Activated CD4-positive, alpha-beta T cell treated with anti-CD3 and anti-CD28 coated beads for 36 hours (primary cell): Measurements from ENCODE around the gene ARMCX2. TPM values are rescaled to one million over a fixed set of nuclear protein-coding genes. Genes with fewer than 3 reads are reported as not detected.

ENCODE experiments used
- ATAC-seq: fragments of 200-7000 bp; cut with Tn5 transposase; one replicate; pipeline ENCODE4 v1.10.0; 2021; ENCODE audit warnings: mild to moderate bottlenecking, moderate library complexity
- CTCF ChIA-PET: fragments of 350-600 bp; sonication (Branson Sonifier 250); formaldehyde crosslinking; loops from one replicate; lab custom pipeline; 2021; ENCODE audit warnings: antibody characterized with exemption; lab: Charles Lee
- POLR2A ChIA-PET: fragments of 350-600 bp; sonication (Branson Sonifier 250); formaldehyde crosslinking; loops from one replicate; lab custom pipeline; 2021; ENCODE audit warnings: antibody characterized with exemption, inconsistent platforms; lab: Charles Lee
- DNase-seq: peaks from one replicate; pipeline ENCODE4 v3.0.0-alpha.2; 2020
- H3K27ac Mint-ChIP-seq: one replicate; pipeline ENCODE4 v1.8.0; 2021; ENCODE audit warnings: mixed read lengths
- H3K27me3 Mint-ChIP-seq: one replicate; pipeline ENCODE4 v1.8.0; 2021; ENCODE audit warnings: mixed read lengths
- H3K36me3 Mint-ChIP-seq: one replicate; pipeline ENCODE4 v1.8.0; 2021; ENCODE audit warnings: low read depth, mixed read lengths
- H3K4me1 Mint-ChIP-seq: one replicate; pipeline ENCODE4 v1.8.0; 2021; ENCODE audit warnings: mixed read lengths
- H3K4me3 Mint-ChIP-seq: one replicate; pipeline ENCODE4 v1.8.0; 2021; ENCODE audit warnings: mild to moderate bottlenecking, moderate library complexity, mixed read lengths
- H3K9me3 Mint-ChIP-seq: one replicate; pipeline ENCODE4 v1.8.0; 2021; ENCODE audit warnings: low read depth, mixed read lengths
- intact Hi-C, 2 experiments: fragments of 100-400 bp; cut with DNase I in 1 of 2; cut with micrococcal nuclease in 1 of 2; formaldehyde crosslinking; loops; one replicate each; pipeline versions ENCODE4 v1.14.2 to v1.15.1; 2022 to 2024; cut with DNase I, micrococcal nuclease
- total RNA-seq, 2 experiments: library from RNA; stranded (reverse); gene quantifications; one replicate each; pipeline ENCODE4 v1.2.3, GENCODE V29; 2021

Gene ARMCX2
- total RNA-seq: 10 to 100 TPM; 11.0 to 13.6 TPM

GRCh38 chrX:101659601-101660063 lies at the start of gene ARMCX2:
TSS of gene ARMCX2 (minus strand) at chrX:101659850. CDS start at chrX:101657588, 2,262 bp downstream.
- peak within 1 kb of the TSS; percentile 47 for H3K27ac Mint-ChIP-seq
- no peaks in the 10 kb centered on the region for H3K36me3 Mint-ChIP-seq
- H3K4me3 Mint-ChIP-seq: peak within 1 kb of the TSS; percentile 77
- peaks cover 22% of the 10 kb centered on the region for H3K4me1 Mint-ChIP-seq
- no peaks in the 10 kb centered on the region for H3K27me3 Mint-ChIP-seq
- peak; percentile 31 for ATAC-seq
- ChIA-PET CTCF (no interaction called here), POLR2A (no interaction called here)
- no peaks in the 10 kb centered on the region for H3K9me3 Mint-ChIP-seq
- intact Hi-C loops: loop anchor here (2.0 to 5.0 kb wide), 2 partner anchors 242 to 253 kb away; partner anchors contain the start of gene GLA (in 1 of the 2)
- DNase-seq: peak; percentile 32

DNA sequence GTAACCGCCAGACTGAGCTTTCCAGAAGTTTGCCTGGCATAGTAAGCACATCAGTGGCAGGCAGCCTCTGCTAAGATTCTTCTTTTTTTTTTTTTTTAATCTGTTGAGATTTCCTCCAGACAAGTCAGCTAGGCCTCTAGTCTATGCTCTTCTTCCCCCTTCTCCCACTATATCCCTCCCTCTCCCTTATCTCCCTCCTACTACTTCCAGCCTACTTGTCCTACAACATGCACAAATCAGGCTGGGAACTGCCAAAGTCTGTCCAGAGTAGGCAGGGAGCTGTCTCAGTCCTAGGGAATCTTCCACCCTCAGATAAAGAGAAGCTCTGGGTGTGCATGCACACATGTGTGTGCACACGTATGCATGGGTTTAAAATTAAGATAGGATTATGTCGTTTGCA lies 49.7 kb upstream of the ARMCX2 start:
- POLR2A ChIA-PET: no interaction called here
- H3K4me3 Mint-ChIP-seq: no peak overlapping the region

DNA sequence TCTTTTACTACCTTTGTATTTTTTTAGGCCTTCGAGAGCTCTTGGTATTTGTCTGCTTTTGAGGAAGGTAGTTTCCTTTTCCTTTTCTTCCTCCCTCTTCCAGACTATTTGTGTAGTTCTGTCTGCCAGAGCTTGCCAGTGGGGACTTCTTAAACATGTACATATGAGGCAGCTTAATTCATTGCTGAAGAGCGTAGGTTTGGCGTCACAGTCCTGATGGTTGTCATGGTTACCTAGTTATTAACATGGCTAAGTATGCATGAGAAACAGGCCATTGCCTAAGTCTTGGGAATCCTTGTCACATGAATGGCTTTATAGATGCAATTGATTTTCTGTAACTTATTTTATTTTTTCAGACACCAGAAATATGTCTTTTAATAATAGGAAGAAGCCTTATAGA lies 48.5 kb upstream of the ARMCX2 start:
- Mint-ChIP-seq H3K27me3 (no peaks in the 10 kb centered on the region), H3K9me3 (no peaks in the 10 kb centered on the region), H3K36me3 (no peaks in the 10 kb centered on the region), H3K27ac (no peak overlapping the region), H3K4me1 (no peaks in the 10 kb centered on the region), H3K4me3 (no peak overlapping the region)
- DNase-seq (no peak), ATAC-seq (no peak)
- CTCF ChIA-PET: no interaction called here
- intact Hi-C loops: no loop called here
- POLR2A ChIA-PET: no interaction called here

More for the DNA sequence above, 49.7 kb upstream of the ARMCX2 start:
- Mint-ChIP-seq H3K27ac (no peak overlapping the region), H3K36me3 (no peaks in the 10 kb centered on the region), H3K4me1 (no peaks in the 10 kb centered on the region), H3K9me3 (no peaks in the 10 kb centered on the region), H3K27me3 (no peaks in the 10 kb centered on the region)
- CTCF ChIA-PET: interaction anchor here (0.6 kb wide), 1 partner anchor 312 kb away, joined by 3 read pairs; no protein-coding TSS in a partner anchor
- DNase-seq (no peak), ATAC-seq (no peak)
- intact Hi-C loops: no loop called here

DNA sequence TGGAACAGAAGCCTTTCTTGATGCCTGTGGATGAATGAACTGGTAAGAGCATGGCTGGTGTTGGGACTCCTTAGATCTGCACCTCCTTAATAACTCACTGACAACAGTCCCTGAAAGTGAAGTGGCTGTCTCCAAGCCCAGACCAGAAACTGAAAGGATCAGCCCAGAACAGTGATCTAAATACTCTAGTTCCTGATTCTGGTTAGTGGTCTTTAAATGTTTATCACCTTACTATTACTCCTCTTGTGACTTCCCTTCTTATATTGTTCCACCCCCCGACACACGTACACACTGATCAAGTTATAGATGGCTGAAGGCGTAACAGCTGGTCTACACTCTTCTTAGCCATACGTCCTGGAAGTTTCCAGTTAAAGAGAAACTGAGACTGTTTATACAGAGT lies 33.8 kb upstream of the ARMCX2 start:
- DNase-seq: no peak
- ChIA-PET POLR2A (no interaction called here), CTCF (interaction anchor here (1.0 kb wide), 1 partner anchor 104 kb away, joined by 3 read pairs; no protein-coding TSS in a partner anchor)
- intact Hi-C loops: no loop called here
- Mint-ChIP-seq H3K27me3 (peaks cover 5% of the 10 kb centered on the region), H3K27ac (no peak overlapping the region), H3K4me1 (peaks cover 2% of the 10 kb centered on the region), H3K4me3 (no peak overlapping the region), H3K36me3 (no peaks in the 10 kb centered on the region), H3K9me3 (no peaks in the 10 kb centered on the region)
- no peak for ATAC-seq

- Mint-ChIP-seq H3K27ac (no peak overlapping the region), H3K9me3 (no peaks in the 10 kb centered on the region), H3K4me1 (peaks cover 4% of the 10 kb centered on the region), H3K36me3 (no peaks in the 10 kb centered on the region), H3K4me3 (no peak overlapping the region), H3K27me3 (peaks cover 2% of the 10 kb centered on the region)
- DNase-seq (no peak), ATAC-seq (no peak)
- ChIA-PET CTCF (no interaction called here), POLR2A (no interaction called here)
- intact Hi-C loops: no loop called here
Observed at GRCh38 chrX:101691835-101692234, 32.2 kb upstream of the ARMCX2 start.

DNA sequence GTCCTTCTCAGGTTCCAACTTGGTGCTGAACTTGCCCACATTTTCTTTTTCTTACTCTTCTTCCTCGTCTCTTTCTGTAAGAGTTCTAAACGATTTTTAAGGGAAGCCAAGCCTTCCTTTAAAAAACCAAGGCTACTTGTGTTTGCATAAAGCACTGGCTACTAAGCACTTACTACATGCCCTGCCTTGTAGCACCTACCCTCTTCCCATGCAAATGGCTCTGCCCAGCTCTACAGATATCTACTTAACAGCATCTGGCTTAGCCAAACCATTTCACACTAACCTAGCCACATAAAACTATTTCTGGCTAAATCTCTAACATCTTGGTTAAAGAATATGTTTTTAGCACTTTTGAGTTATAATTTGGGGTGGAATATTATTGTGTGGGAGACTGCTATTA lies 26.9 kb upstream of the ARMCX2 start:
- no peaks in the 10 kb centered on the region for H3K36me3 Mint-ChIP-seq
- ChIA-PET CTCF (interaction anchor here (0.5 to 0.7 kb wide), 2 partner anchors 111 to 296 kb away, joined by 3 to 4 read pairs; partner anchors contain the start of gene RPL36A), POLR2A (no interaction called here)
- no peaks in the 10 kb centered on the region for H3K27me3 Mint-ChIP-seq
- peaks cover 4% of the 10 kb centered on the region for H3K4me1 Mint-ChIP-seq
- H3K9me3 Mint-ChIP-seq: no peaks in the 10 kb centered on the region
- intact Hi-C loops: no loop called here
- no peak overlapping the region for H3K27ac Mint-ChIP-seq
- H3K4me3 Mint-ChIP-seq: no peak overlapping the region
- no peak for ATAC-seq
- DNase-seq: no peak

DNA sequence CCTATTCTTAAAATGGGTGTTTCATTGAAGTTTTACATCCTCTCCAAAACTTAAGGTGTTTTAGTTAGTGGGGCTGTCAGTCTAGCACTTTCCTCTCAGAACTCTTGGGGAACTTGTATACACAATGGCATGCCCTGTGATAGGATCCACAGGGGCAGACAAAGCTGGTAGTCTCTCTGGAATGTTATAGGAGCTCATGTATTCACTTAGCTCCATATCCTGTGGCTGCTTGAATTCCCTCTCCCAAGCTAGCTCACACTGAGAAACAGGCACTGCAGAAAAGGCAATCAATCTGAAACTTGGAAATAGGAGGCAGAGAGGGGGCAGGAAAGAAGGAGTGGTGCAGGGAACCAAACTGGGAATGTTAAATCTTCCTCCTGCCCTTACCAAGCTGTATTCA lies 26.3 kb upstream of the ARMCX2 start:
- ATAC-seq: no peak
- Mint-ChIP-seq H3K4me1 (peaks cover 4% of the 10 kb centered on the region), H3K4me3 (no peak overlapping the region), H3K27ac (no peak overlapping the region), H3K27me3 (no peaks in the 10 kb centered on the region), H3K9me3 (no peaks in the 10 kb centered on the region), H3K36me3 (no peaks in the 10 kb centered on the region)
- intact Hi-C loops: no loop called here
- ChIA-PET CTCF (interaction anchor here (0.5 to 0.7 kb wide), 2 partner anchors 111 to 295 kb away, joined by 3 to 4 read pairs; partner anchors contain the start of gene RPL36A), POLR2A (no interaction called here)
- no peak for DNase-seq

DNA sequence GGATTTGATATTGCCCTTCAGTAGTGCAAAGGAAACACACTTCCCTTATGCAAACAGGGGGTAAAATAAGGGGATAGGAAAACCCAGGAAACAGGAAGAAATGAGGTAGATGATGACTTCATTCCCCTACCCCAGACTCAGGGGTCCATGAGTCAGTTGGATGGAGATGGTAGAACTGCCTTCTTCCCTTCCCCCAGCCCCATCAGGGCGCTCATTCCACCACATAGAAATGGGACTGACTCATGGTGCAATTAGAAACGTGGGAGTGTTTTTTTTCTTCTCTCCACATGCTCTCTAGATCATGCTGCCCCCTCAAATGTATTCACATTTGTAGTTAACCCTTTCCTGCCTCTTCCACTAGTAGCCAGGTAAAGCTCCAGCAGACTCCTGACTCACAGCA lies 23.1 kb upstream of the ARMCX2 start:
- Mint-ChIP-seq H3K9me3 (no peaks in the 10 kb centered on the region), H3K4me3 (no peak overlapping the region), H3K27ac (no peak overlapping the region), H3K36me3 (no peaks in the 10 kb centered on the region), H3K27me3 (peaks cover 2% of the 10 kb centered on the region), H3K4me1 (no peaks in the 10 kb centered on the region)
- intact Hi-C loops: no loop called here
- DNase-seq (no peak), ATAC-seq (no peak)
- POLR2A ChIA-PET: no interaction called here
- CTCF ChIA-PET: no interaction called here

- Mint-ChIP-seq H3K4me3 (no peak overlapping the region), H3K9me3 (no peaks in the 10 kb centered on the region), H3K4me1 (no peaks in the 10 kb centered on the region), H3K36me3 (no peaks in the 10 kb centered on the region), H3K27me3 (peaks cover 10% of the 10 kb centered on the region), H3K27ac (no peak overlapping the region)
- ChIA-PET CTCF (no interaction called here), POLR2A (no interaction called here)
- intact Hi-C loops: no loop called here
- DNase-seq (no peak), ATAC-seq (no peak)
Observed at GRCh38 chrX:101677028-101677427, 17.4 kb upstream of the ARMCX2 start.

DNA sequence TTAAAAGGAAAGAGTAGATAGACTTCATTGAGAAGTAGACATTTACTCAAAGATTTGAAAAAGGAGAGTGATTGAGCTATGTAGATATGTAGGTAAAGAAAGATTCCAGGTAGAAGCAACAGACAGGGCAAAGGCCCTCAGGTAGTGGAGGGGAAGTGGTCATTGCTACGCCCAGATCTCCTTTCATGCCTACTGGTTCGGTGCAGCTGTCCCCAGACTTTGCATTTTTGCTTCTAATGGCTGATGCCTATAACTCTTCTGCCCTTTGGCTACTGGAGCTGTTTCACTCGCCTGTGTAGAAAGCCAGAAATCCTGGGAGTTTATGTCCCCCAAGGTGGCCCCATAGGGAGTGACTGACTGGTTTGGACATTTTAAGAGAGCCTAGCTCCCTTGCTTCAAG lies 16.9 kb upstream of the ARMCX2 start:
- no peaks in the 10 kb centered on the region for H3K9me3 Mint-ChIP-seq
- ATAC-seq (no peak), DNase-seq (no peak)
- no peaks in the 10 kb centered on the region for H3K4me1 Mint-ChIP-seq
- ChIA-PET CTCF (no interaction called here), POLR2A (no interaction called here)
- H3K27ac Mint-ChIP-seq: no peak overlapping the region
- no peak overlapping the region for H3K4me3 Mint-ChIP-seq
- peaks cover 10% of the 10 kb centered on the region for H3K27me3 Mint-ChIP-seq
- no peaks in the 10 kb centered on the region for H3K36me3 Mint-ChIP-seq
- intact Hi-C loops: no loop called here

DNA sequence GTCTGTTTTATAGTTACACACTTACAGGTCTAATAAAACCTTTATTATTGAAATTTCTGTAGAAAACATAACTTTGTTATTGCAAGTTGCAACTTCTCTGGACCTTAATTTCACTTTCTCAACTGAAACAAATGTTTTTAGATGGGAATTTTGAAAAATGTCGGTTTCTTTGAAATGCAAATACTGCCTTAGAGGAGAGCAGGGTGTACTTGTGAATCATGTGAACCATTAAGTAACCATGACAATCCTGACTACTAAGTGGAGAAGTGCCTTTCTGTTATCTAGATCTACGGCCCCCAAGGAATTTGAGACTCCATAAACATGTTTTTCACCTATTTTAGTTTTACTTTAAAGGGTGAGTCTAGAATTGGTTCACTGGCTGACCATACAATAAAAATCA lies 8.5 kb upstream of the ARMCX2 start:
- H3K9me3 Mint-ChIP-seq: no peaks in the 10 kb centered on the region
- H3K4me3 Mint-ChIP-seq: no peak overlapping the region
- H3K27ac Mint-ChIP-seq: no peak overlapping the region
- DNase-seq (no peak), ATAC-seq (no peak)
- POLR2A ChIA-PET: no interaction called here
- no peaks in the 10 kb centered on the region for H3K4me1 Mint-ChIP-seq
- intact Hi-C loops: no loop called here
- H3K36me3 Mint-ChIP-seq: no peaks in the 10 kb centered on the region
- no peaks in the 10 kb centered on the region for H3K27me3 Mint-ChIP-seq
- CTCF ChIA-PET: no interaction called here

- peak overlapping the region; percentile 77 for H3K4me3 Mint-ChIP-seq
- H3K4me1 Mint-ChIP-seq: peaks cover 22% of the 10 kb centered on the region
- no peaks in the 10 kb centered on the region for H3K36me3 Mint-ChIP-seq
- ChIA-PET CTCF (no interaction called here), POLR2A (no interaction called here)
- intact Hi-C loops: loop anchor here (2.0 to 5.0 kb wide), 2 partner anchors 242 to 252 kb away; partner anchors contain the start of gene GLA (in 1 of the 2)
- no peaks in the 10 kb centered on the region for H3K27me3 Mint-ChIP-seq
- H3K9me3 Mint-ChIP-seq: no peaks in the 10 kb centered on the region
- H3K27ac Mint-ChIP-seq: peak overlapping the region; percentile 47
- ATAC-seq (peak; percentile 90), DNase-seq (peak; percentile 81)
Observed at GRCh38 chrX:101658661-101659491, 774 bp downstream of the ARMCX2 start.
